SU-DHL-6 (cell line): Measurements from ENCODE around the gene MKI67.

Experiments
- CTCF ChIP-seq: fragments of 200-600 bp; sonication (generic); IDR thresholded peaks from one replicate; pipeline ENCODE4 v1.5.1; 2017; ENCODE audit warnings: antibody characterized with exemption, mild to moderate bottlenecking, low read length, moderate library complexity; ENCODE audit not compliant: insufficient read depth, poor library complexity, severe bottlenecking
- EZH2phosphoT487 ChIP-seq: fragments of 200-600 bp; sonication (generic), shearing (Covaris generic); conservative IDR thresholded peaks from 2 replicates; pipeline ENCODE4 v1.6.1; 2018; ENCODE audit warnings: mild to moderate bottlenecking, antibody characterized with exemption, low read length, moderate library complexity, mixed read lengths

- TF ChIP-seq CTCF, result no peak
- TF ChIP-seq EZH2phosphoT487, result no peak
Observed at GRCh38 chr10:128091636-128092210, 34.5 kb downstream of the MKI67 start.
